ENCODE results near the gene ADGRL3.
"Not testable (repeated sequence)": the region's sequence is repeated elsewhere in the genome, so short reads cannot be mapped to it uniquely, and the experiment has no call there.

ADGRL3 gene

DNA sequence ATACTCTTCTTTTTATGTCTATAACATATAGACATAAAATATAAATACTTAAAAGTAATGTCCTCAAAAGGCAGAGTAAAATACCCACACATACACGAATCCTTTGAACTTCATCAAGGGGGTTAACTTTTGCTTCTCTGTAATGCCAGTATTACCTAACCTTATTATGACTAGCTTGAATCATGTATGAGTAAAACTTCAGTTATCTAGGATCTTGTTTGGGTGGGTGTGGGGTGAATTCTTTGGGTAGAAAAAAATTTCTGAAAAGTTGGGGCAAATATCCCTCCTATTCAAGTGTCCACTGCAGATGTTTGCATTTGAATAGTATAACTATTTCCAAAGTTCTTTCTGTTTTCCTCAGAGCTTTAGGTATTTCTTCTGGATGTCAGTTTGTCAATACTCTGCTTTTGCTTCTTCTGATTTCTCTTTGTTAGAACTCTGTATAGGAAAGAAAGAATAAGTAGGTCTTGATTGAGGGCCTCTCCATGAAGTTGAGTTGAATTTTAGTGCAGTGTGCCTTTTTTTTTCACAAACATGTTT lies 173.8 kb downstream of the ADGRL3 start:
- DNase-seq: no peak

- no peak for DNase-seq
Measured at GRCh38 chr4:61374447-61374891, 174.3 kb downstream of the ADGRL3 start.

DNA sequence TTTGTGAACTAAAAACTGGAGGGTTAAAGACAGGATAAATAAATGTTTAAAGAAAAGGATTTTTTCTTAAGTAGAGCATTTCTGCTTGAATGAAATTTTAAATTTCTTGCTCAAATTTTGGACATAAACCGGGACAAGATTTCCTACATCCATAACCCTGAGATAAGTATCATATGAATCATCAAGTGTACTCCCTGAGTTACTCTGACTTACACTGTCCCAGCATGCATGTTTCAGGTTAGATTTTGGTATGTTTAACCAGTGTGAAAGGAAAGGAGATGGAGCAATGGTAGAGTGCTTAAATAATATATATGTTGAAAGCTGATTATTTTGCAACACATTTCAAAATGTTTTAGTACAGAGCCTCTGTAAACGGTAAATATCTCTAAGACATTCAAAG lies 175.2 kb downstream of the ADGRL3 start:
- no peak for DNase-seq

DNA sequence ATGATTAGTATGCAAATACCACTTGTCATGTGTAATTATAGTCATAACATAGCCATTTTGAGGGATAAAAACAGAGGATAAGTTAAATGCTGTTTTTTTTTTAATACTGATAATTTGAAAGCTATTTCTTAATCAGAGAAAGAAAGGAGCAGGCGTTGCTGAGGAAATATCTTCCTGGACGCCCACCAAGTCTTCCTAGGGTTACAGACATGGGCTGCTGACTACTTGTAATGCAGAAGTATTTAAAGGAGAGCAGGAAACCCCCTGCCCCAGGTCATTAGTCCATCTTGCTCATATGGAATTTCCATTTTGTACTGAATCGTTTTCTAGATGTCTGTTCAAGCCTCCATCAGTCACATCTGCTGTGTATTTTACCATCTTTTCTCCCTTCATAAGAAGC lies 176.2 kb downstream of the ADGRL3 start:
- no peak for DNase-seq

GRCh38 chr4:61379406-61379805 lies 179.3 kb downstream of the ADGRL3 start:
- no peak for DNase-seq

GRCh38 chr4:61380865-61381264 lies 180.7 kb downstream of the ADGRL3 start:
- no peak for DNase-seq

- DNase-seq: no peak
Measured at GRCh38 chr4:61385256-61385655, 185.1 kb downstream of the ADGRL3 start.

DNA sequence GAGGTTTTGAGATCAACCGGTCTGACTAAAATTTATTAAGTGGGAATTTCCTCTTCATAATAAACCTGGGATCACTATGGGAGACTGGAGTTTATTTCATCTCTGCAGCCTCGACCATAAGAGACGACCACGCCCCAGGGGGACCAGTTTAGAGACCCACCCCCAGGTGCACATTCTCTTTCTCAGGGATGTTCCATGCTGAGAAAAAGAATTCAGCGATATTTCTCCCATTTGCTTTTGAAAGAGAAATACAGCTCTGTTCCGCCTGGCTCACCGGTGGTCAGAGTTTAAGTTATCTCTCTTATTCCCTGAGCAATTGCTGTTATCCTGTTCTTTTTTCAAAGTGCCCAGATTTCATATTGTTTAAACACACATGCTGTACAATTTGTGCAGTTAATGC lies 187.2 kb downstream of the ADGRL3 start:
- DNase-seq: not testable (repeated sequence)

DNA sequence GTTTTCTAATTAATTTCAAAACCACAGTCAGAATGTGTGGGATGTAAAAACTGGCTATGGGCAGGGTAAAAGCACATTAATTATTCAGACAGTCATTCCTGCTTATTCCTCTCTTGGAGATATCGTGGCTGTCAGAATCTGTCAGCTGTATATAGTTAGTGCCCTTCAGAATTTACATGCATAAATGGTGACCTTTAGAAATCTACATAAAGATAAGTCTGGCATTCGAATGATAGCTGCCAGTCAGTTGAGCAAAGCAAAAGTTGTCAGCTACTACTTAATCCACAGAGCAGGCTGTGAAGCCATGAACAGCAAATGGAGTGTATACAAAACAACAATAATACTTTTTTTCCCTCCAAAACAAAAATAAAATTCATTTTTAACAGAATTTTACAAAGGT lies 189.5 kb downstream of the ADGRL3 start:
- no peak for DNase-seq

- DNase-seq: no peak
Measured at GRCh38 chr4:61395754-61396153, 195.6 kb downstream of the ADGRL3 start.

GRCh38 chr4:61397174-61397573 lies 197.0 kb downstream of the ADGRL3 start:
- DNase-seq: no peak

GRCh38 chr4:61400439-61401038 lies 200.4 kb downstream of the ADGRL3 start:
- DNase-seq: no peak

DNA sequence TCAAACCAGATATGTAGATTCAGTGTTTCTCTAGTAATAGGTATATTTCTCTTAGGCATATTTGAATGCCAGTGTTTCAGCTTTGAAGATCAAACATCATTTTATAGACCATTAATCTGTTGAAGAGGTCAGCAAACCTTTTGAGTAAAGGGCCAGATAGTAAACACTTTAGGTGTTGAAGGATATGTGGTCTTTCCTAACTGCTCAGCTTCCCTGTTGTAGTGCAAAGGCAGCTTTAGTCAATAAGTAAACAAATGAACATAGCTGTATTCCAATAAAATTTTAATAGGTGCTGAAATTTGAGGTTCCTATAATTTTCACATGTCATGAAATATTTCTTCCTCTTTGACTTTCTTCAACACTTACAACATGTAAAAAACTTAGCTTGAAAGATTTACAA lies 201.6 kb downstream of the ADGRL3 start:
- no peak for DNase-seq

GRCh38 chr4:61405307-61405706 lies 205.2 kb downstream of the ADGRL3 start:
- DNase-seq: no peak

DNA sequence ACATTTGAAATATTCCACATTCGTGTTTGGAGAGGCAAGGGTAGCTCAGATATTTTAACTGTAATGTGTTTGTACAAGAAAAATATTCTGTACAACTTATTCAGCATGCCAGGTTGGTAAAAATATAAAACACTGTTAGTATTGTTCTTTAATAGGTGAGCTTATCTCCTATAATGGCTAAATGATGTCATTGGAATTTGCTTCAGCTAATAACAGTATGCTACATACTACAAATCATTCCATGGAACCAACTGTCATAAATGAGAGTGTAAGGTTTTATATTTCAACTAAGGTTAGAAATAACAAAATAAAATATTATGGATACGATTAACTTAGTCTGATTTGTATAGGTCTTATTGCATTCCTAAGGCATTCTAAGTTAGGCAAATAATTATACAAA lies 206.6 kb downstream of the ADGRL3 start:
- DNase-seq: no peak

DNA sequence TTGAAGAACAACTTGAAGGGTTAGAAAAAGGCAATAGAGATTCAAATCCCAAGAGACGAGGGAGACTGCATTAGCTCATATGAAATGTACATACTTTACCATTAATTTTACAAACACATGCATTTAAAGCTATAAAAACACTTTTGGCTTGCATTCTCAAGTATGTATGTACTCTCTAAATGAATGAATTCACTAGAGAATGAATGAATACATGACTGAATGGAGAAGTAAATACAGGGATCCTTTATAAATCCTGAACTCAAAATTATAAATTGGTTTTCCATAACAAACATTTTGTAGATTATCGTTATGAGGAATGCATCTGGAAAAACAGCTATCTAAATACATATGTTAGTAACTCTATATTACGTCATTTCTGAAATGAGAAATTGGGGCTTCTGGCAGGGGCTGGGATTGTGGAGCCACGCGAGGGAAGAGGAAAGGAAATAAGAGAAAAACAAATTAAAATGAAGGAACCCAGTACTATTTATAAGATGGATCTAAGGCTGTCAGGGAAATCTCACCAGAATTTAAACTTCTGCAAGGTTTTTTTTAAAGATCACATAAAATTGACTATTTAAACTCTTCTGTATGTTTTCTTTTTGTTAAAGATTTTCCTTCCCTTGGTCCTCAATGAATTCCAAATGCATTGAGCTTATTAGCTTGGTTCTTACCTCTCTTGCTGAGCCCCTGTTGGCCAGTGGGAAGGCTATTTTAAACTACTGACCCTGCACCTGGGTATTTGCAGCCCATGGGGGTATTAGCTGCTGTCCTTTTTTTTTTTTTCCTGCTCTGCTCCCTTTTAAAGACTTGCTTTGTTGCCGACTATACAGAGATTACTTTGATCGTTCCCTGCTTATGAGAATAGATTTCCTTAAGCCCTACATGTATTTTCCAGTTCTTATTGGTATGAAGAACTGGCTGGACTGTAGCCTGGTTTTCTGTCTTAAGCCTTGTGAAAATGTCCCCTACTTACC lies 207.8 kb downstream of the ADGRL3 start:
- DNase-seq: peak; percentile 28

GRCh38 chr4:61408861-61409260 lies 208.7 kb downstream of the ADGRL3 start:
- no peak for DNase-seq

- DNase-seq: no peak
Measured at GRCh38 chr4:61411241-61411640, 211.1 kb downstream of the ADGRL3 start.

GRCh38 chr4:61425315-61425714 lies 225.2 kb downstream of the ADGRL3 start:
- no peak for DNase-seq

DNA sequence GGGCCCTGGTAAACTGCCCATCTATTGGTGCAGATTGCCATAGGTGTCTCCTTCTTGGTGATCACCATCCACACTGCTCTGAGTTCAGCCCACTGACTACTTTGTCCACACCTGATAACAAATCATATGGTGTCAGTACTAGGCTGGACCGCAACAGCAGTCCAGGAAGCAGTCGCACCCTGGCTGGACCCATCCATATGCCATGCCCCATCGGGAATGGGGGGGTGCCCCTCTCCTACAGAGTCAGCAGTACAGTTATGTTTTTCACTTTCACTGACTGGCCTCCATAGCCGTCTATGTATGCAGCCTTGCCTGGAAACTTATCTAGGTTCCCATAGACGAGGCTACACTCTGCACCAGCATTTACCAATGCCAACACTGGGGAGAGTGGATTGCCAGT lies 226.1 kb downstream of the ADGRL3 start:
- DNase-seq: no peak

DNA sequence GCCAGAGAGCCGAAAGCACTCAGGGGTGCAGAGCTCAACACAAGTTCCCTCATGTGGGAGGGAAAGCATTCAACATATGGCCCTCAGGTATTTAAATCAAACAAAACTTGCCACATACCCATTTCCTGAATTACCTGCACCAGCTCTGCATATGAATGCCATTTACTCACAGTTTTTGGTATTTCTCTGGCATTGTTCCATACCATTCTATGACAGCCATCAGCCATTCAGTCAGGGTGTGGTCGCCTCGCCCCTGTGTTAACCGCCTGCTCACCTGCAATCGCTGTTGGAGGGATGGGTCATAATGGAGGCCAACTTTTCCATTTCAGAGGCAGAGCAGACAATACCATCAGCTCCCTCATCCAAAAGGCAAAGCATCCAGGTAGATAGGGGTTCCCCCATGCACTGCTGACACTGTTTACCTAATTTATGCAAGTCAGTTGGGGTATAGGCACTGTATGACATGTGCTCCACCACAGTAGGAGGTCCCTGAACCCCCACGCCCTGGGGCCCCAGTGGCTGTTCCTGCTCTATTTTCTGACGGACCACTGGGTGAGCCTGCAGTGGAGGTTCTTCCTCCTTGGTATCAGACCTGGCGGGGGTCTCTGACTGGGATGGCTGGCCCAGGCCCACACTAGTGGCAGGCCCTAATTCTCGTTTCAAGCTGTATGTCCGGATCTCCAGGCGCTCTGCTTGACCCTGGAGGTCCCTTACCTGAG lies 227.1 kb downstream of the ADGRL3 start:
- DNase-seq: no peak

DNA sequence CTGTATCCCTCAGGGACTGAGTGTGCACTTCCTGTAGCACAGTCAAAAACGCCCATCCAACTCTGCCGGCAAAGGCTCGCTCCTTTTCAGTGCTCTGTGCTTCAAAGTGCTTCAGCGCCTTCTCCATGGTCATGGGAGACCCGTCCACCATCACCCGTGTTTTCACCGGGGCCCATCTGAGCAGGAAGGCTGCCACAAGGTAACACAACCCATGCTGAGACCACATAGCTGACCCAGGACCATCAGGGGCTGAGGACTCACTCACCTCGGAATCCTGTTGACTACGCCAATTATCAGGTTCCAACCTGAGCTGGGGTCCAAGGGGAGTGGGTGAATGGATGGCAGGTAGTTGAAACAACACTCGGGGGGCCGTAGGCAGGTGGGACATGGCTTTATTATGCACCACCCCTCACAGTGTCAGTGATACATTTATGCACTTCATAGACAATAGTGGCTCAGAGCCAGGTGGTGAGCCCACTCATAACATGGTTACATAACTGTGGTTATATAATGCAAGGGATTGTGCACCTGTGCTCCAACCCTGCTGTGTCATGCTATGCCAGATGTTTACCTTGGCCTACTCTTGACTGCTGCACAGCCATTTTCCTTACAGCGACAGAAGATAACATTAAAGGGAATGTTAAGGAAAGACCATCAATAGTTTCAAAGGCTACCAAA lies 227.8 kb downstream of the ADGRL3 start:
- DNase-seq: no peak

DNA sequence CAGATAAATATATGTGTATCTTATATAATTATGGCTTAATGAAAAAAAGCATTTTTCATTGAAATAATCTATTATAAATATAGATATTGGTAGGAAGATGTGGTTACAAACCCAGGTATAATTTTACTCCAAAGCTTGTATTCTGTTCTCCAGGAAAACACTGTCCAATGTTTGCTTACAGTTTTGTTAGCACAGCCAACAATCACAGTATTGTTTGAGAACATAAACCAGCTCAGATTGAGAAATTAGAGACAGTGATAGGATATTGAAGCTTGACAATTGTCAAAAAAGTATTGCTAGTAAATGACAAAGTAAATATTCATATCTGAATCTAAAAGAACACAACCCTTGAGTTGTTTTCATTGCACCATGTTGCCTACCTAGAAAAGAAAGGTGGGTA lies 228.8 kb downstream of the ADGRL3 start:
- DNase-seq: no peak
